SJCRH30 (cell line): Measurements from ENCODE around the gene PRSS36. TPM values are rescaled to one million over a fixed set of nuclear protein-coding genes. Genes with fewer than 3 reads are reported as not detected.
"Not testable (repeated sequence)": the region's sequence is repeated elsewhere in the genome, so short reads cannot be mapped to it uniquely, and the experiment has no call there.

Source experiments
- DNase-seq, 2 experiments: peaks; one replicate each; pipeline ENCODE4 v3.0.0-alpha.2; 2015 to 2020
- H3K27ac ChIP-seq: fragments of 250-450 bp; sonication (Bioruptor Pico); 2 replicates; pipeline ENCODE4 v1.5.1; 2020; ENCODE audit warnings: mild to moderate bottlenecking, moderate library complexity
- H3K27me3 ChIP-seq: fragments of 250-450 bp; sonication (Bioruptor Pico); 2 replicates; pipeline ENCODE4 v1.5.1; 2020; ENCODE audit warnings: mild to moderate bottlenecking, moderate library complexity
- H3K36me3 ChIP-seq: fragments of 250-450 bp; sonication (Bioruptor Pico); 2 replicates; pipeline ENCODE4 v1.5.1; 2020; ENCODE audit warnings: mild to moderate bottlenecking, moderate library complexity
- H3K4me1 ChIP-seq: fragments of 250-450 bp; sonication (Bioruptor Pico); 2 replicates; pipeline ENCODE4 v1.5.1; 2020; ENCODE audit warnings: mild to moderate bottlenecking, moderate library complexity
- H3K4me3 ChIP-seq: fragments of 250-450 bp; sonication (Bioruptor Pico); 2 replicates; pipeline ENCODE4 v1.5.1; 2020; ENCODE audit warnings: mild to moderate bottlenecking, moderate library complexity
- H3K9me3 ChIP-seq: fragments of 250-450 bp; sonication (Bioruptor Pico); replicated peaks from 2 replicates; pipeline ENCODE4 v1.5.1; 2020; ENCODE audit warnings: mild to moderate bottlenecking, moderate library complexity
- total RNA-seq: library from RNA; depleted of rRNA; stranded (reverse); fragments of >200 nt; shearing (Covaris generic); gene quantifications from 2 replicates; pipeline ENCODE4 v1.2.3, GENCODE V29; 2014

Gene PRSS36
- total RNA-seq, 1 experiment from 2014 or later: 0.51 TPM

DNA sequence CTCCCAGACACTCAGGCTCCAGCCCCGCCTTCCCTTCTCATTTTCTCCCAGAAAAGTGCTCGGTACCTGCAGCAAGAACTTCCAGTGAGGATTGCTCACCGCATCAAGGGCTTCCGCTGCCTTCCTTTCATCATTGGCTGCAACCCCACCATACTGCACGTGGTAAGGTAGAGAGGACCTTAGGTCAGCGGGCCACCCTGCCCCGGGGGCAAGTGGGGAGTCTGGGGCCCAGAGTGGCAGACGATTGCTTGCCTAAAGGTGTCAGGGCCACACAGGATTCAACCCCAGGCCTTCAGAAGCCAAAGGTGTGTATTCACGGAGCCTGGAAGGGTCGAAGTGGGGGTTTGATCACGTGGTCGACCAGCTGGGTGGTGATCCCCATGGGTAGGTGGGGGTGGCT, 40.2 kb downstream of the PRSS36 start:
- Histone ChIP-seq H3K36me3 (peaks cover 28% of the 10 kb centered on the region), H3K4me3 (no peak overlapping the region), H3K9me3 (no peaks in the 10 kb centered on the region), H3K27ac (peak overlapping the region; percentile 28), H3K27me3 (no peaks in the 10 kb centered on the region), H3K4me1 (peaks cover 22% of the 10 kb centered on the region)
- DNase-seq: no peak

GRCh38 chr16:31108794-31109558, 40.9 kb downstream of the PRSS36 start:
- Histone ChIP-seq H3K27ac (peak overlapping the region; percentile 59), H3K27me3 (no peaks in the 10 kb centered on the region)

DNA sequence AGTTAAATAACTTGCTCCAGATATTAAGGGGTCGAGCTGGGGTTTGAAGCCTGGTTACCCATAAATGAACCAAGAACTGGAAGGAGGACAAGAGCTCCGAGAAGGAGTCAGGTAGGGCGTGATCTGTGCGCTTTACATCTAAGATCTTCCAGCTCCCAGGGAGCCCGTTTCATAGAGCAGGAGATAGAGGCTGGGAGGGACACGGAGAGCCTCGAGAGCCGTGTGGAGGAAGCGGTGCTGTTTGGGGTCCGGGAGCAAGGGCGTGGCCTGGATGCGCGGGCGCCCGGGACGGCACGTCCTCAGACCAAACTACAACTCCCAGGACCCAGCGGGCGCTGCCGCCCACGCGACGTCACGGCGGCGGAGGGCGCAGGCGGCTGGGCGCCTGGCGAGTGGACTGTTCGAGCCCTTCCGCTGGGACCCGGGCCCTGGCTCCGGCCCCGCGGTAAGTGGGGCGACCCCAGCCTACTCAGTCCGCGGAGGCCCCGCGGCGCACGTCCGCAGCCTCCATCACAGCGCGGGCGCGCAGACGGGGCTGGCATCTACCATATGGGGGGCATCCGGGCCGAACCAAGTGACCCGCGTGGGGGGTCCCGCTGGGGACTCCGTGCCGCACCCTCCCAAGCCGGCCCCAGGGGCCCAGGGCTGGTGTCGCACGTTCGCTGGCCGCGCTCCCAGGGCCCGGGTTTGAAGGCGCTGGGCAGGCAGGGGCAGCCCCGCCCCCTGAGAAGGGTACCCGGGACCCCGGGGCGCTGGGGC, 41.7 kb downstream of the PRSS36 start, which contains the start of gene BCKDK:
Gene BCKDK (plus strand): TSS at position 352 of the 759 bp plus-strand sequence. CDS start 838 bp downstream, outside the sequence.
- H3K4me3 ChIP-seq: peak within 1 kb of the TSS; percentile 80
- no peaks in the 10 kb centered on the region for H3K9me3 ChIP-seq
- peaks cover 22% of the 10 kb centered on the region for H3K4me1 ChIP-seq
- H3K36me3 ChIP-seq: peaks cover 28% of the 10 kb centered on the region
- peak; percentile 86 to 87 for DNase-seq
- H3K27me3 ChIP-seq: no peaks in the 10 kb centered on the region
- peak within 1 kb of the TSS; percentile 59 for H3K27ac ChIP-seq

More at GRCh38 chr16:31108794-31109558, 40.9 kb downstream of the PRSS36 start:
- DNase-seq: no peak
- Histone ChIP-seq H3K9me3 (no peaks in the 10 kb centered on the region), H3K36me3 (peaks cover 28% of the 10 kb centered on the region), H3K4me3 (peak overlapping the region; percentile 80), H3K4me1 (peaks cover 22% of the 10 kb centered on the region)

DNA sequence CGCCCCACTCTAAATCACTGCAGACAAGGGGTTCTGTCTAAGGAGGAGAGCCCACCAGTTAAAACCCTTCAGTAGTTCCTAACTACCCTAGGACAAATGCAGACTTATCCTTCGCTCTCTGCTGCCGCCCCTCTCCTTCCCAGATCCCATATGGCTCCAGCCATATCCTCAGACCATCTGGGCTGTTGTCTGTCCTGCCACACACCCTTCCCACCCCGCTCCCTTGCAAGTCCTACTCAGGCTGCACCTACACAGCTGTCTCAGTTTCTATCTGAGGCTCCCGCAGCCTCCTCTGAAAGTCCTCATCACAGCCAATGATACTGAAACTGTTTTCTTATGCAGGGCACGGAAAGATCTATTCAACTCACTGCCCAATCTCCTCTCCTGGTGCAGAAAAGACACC, 42.4 kb downstream of the PRSS36 start:
- peak in 1 of 2 experiments; percentile 51 for DNase-seq
- Histone ChIP-seq H3K36me3 (peaks cover 23% of the 10 kb centered on the region), H3K9me3 (no peaks in the 10 kb centered on the region), H3K27ac (no peak overlapping the region), H3K4me1 (peaks cover 22% of the 10 kb centered on the region), H3K27me3 (no peaks in the 10 kb centered on the region), H3K4me3 (peak overlapping the region; percentile 80)

DNA sequence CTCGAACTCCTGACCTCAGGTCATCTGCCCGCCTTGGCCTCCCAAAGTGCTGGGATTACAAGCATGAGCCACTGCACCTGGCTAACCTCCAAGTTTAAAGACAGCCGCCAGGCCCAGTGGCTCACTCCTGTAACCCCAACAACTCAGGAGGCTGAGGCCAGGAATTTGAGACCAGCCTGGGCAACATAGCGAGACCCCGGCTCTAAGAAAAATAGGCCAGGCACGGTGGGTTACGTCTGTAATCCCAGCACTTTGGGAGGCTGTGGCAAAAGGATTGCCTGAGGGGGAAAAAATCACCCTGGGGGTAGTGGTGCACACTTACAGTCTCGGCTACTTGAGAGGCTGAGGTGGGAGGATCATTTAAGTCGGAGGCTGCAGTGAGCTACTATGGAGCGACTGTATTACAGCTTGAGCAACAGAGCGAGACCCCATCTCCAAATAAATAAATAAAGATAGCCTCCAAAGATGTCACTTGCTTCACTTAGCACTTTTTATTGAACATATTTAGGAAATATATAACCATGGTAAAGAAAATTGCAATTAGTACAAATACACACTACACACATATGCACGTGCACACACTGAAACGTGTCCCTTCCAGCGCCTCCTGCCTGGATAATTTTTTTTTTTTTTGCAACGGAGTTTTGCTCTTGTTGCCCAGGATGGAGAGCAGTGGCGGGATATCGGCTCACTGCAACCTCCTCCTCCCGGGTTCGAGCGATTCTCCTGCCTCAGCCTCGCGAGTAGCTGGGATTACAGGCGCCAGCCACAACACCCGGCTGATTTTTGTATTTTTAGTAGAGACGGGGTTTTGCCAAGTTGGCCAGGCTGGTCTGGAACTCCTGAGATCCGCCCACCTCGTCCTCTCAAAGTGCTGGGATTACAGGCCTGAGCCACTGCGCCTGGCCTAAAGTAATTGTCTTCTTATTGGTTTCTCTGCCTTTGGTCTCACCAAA, 43.1 kb downstream of the PRSS36 start:
- no peak overlapping the region for H3K27ac ChIP-seq
- H3K4me3 ChIP-seq: no peak overlapping the region
- no peaks in the 10 kb centered on the region for H3K27me3 ChIP-seq

GRCh38 chr16:31105677-31106213, 44.1 kb downstream of the PRSS36 start:
- peak; percentile 66 to 73 for DNase-seq
- H3K27ac ChIP-seq: peak overlapping the region; percentile 45; the same call in 1 of the 2 replicates
- H3K4me1 ChIP-seq: peaks cover 22% of the 10 kb centered on the region

More for the DNA sequence above, 43.1 kb downstream of the PRSS36 start:
- DNase-seq: no peak
- no peaks in the 10 kb centered on the region for H3K9me3 ChIP-seq
- H3K36me3 ChIP-seq: peaks cover 16% of the 10 kb centered on the region
- peaks cover 22% of the 10 kb centered on the region for H3K4me1 ChIP-seq

DNA sequence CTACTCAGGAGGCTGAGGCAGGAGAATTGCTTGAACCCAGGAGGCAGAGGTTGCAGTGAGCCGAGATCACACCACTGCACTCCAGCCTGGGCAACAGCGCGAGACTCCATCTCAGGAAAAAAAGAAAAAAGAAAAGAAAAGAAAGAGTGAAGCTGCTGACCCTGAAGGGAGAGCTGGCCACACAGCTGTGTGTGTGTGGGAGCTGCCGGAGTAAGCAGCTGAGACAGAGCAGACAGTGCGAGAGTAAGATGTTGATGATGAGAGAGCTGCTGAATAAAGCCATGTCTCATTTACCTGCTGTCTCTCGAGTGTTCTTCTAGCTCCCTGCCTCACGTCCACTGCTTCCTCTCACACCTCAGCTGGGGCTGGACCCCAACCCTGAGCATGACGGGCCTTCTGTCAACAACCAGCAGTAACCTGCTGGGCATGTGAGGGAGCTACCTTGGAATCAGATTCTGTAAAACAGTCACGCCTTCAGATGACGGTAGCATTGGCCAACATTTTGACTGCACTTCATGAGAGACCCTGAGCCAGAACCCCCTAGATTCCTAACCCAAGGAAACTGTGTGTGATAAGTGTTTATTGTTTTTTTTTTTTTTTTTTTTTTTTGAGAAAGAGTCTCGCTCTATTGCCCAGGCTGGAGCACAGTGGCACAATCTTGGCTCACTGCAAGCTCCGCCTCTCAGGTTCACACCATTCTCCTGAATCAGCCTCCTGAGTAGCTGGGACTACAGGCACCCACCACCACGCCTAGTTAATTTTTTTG, 48.8 kb downstream of the PRSS36 start:
- H3K9me3 ChIP-seq, H3K4me3 ChIP-seq, H3K27ac ChIP-seq, DNase-seq, H3K36me3 ChIP-seq, H3K4me1 ChIP-seq, H3K27me3 ChIP-seq: not testable (repeated sequence)

More at GRCh38 chr16:31105677-31106213, 44.1 kb downstream of the PRSS36 start:
- Histone ChIP-seq H3K4me3 (peak overlapping the region; percentile 24; the same call in 1 of the 2 replicates), H3K27me3 (no peaks in the 10 kb centered on the region), H3K9me3 (no peaks in the 10 kb centered on the region), H3K36me3 (peaks cover 6% of the 10 kb centered on the region)

- no peak for DNase-seq
- H3K9me3 ChIP-seq: no peaks in the 10 kb centered on the region
Measured at GRCh38 chr16:31099860-31100638, 49.8 kb downstream of the PRSS36 start.

DNA sequence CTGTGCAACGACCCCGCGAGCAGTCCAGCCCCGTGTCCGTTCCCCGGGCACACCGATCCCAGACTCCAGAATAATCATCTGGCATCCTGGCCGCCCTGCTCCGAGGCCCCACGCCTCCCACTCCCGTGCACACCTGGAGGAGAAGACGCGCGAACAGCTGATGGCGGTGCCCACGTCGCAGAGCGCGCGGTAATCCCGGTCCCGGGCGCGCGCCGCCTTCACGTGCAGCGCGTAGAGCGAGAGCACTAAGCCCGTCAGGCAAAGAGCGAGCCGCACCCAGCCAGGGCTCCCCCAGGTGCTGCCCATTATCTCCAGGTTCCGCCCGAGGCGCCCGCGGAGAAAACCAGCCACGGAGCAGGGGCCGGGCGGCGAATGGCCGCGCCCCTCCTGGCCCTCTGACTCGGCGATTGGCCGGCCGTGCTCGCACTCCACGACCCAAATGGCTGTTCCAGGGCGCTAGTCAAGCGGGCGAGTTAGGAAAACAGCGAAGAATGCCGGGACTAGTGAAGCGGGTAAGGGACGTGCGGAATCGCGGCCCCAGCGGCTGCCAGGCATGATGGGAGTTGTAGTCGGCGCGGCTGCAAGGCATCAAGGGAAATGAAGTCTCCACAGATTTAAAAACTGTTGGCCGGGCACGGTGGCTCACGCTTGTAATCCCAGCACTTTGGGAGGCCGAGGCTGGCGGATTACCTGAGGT, 55.3 kb downstream of the PRSS36 start, which contains the start of gene VKORC1:
Gene VKORC1 (minus strand): TSS at position 374 of the 697 bp plus-strand sequence. CDS start 68 bp downstream, at position 306.
- Histone ChIP-seq H3K9me3 (no peaks in the 10 kb centered on the region), H3K4me3 (peak within 1 kb of the TSS; percentile 78), H3K4me1 (no peaks in the 10 kb centered on the region), H3K36me3 (peaks cover 11% of the 10 kb centered on the region), H3K27me3 (no peaks in the 10 kb centered on the region), H3K27ac (peak within 1 kb of the TSS; percentile 49)
- DNase-seq: peak; percentile 96 to 98

More at GRCh38 chr16:31099860-31100638, 49.8 kb downstream of the PRSS36 start:
- H3K4me1 ChIP-seq: no peaks in the 10 kb centered on the region
- no peak overlapping the region for H3K27ac ChIP-seq
- H3K4me3 ChIP-seq: no peak overlapping the region
- H3K36me3 ChIP-seq: no peaks in the 10 kb centered on the region
- H3K27me3 ChIP-seq: no peaks in the 10 kb centered on the region

- Histone ChIP-seq H3K27ac (peak overlapping the region; percentile 49), H3K4me3 (peak overlapping the region; percentile 78), H3K36me3 (peaks cover 11% of the 10 kb centered on the region), H3K9me3 (no peaks in the 10 kb centered on the region), H3K4me1 (no peaks in the 10 kb centered on the region; the same call in 1 of the 2 replicates), H3K27me3 (no peaks in the 10 kb centered on the region)
- DNase-seq: peak in 1 of 2 experiments; percentile 50
Measured at GRCh38 chr16:31094088-31094423, 55.8 kb downstream of the PRSS36 start.

- no peaks in the 10 kb centered on the region for H3K27me3 ChIP-seq
- peak; percentile 79 to 87 for DNase-seq
- H3K36me3 ChIP-seq: peaks cover 11% of the 10 kb centered on the region
- H3K4me3 ChIP-seq: peak overlapping the region; percentile 78
- peaks cover 7% of the 10 kb centered on the region for H3K4me1 ChIP-seq
- H3K9me3 ChIP-seq: no peaks in the 10 kb centered on the region
- peak overlapping the region; percentile 49 for H3K27ac ChIP-seq
Measured at GRCh38 chr16:31093132-31093703, 56.6 kb downstream of the PRSS36 start.

DNA sequence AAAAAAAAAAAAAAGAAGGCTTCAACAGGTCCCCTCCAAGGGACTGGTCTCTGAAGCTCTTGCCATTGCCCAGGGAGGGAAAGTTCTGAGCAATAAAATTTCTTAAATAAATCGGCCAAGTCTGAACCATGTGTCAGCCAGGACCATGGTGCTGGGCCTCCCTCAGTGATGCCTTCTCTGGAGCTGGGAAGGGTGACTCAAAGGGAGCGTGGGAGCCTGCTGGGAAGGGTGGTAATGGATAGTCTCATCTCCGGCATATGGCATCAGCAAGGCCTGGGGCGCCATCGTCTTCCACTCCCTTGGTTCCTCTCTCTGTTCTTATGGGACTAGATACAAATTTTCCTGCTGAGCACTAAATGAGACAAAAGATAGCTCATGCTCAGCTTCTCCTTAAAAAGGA, 57.5 kb downstream of the PRSS36 start:
- Histone ChIP-seq H3K27ac (no peak overlapping the region), H3K4me1 (peaks cover 15% of the 10 kb centered on the region), H3K27me3 (no peaks in the 10 kb centered on the region), H3K36me3 (peaks cover 11% of the 10 kb centered on the region), H3K9me3 (no peaks in the 10 kb centered on the region), H3K4me3 (no peak overlapping the region)
- no peak for DNase-seq
